Measurements from ENCODE around the gene STX3.

- TF ChIP-seq CTCF (IDR thresholded peaks at IDR 0.05) (no peak), EZH2 (IDR thresholded peaks at IDR 0.05; ENCODE audit: borderline replicate concordance, insufficient read depth, low read depth, low read length, poor library complexity, severe bottlenecking) (no peak)
Observed at GRCh38 chr11:59754859-59755700, at the start of gene STX3.

Measured in B cell (primary cell).